HG03575 (cell line): ENCODE measurements around the gene NAALAD2.
"Not testable (repeated sequence)": the region's sequence is repeated elsewhere in the genome, so short reads cannot be mapped to it uniquely, and the experiment has no call there.

Source experiments
- ATAC-seq: cut with Tn5 transposase; IDR thresholded peaks from one replicate; pipeline ENCODE4 v1.9.1; 2021; ENCODE audit not compliant: unreplicated experiment, insufficient number of reproducible peaks, low FRiP score; ENCODE audit errors: extremely low read depth

NAALAD2 gene

DNA sequence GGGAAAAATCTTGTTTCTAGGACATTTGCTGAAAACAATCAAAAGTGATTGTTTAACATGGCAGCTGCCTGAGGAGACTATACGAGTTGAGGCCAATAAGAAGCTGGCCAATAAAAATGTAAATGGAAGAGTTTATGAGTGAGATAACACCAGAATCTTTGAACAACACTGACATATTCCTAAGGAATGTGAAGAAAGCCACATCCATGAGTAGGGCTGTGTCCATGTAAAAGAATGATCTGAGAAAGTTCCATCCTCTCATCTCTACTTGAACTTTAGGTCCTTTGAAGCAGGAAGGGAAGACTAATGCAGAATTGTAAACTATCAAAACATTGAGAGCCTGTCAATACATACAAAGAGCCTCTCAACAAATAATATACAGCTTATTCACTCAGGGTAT is 95.3 kb downstream of the NAALAD2 start:
- no peak for ATAC-seq

DNA sequence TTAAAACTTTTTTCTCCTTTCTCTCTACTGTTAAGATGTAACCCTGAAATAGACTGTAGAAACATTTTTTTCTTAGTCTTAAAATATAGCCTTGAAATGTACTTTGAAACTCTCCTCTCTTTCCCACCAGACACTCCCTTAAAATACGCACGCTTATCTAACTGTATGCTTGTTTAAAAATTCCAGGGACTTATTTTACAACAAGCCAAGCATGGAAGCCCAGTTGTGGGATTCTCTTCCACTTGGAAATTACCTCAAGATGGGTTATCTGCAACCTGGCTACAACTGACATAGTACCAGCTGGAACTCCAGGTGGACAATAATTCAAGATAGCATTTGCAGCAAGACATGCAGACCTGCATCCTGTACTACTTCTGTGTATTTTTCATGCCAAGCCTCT is 100.5 kb downstream of the NAALAD2 start:
- no peak for ATAC-seq

DNA sequence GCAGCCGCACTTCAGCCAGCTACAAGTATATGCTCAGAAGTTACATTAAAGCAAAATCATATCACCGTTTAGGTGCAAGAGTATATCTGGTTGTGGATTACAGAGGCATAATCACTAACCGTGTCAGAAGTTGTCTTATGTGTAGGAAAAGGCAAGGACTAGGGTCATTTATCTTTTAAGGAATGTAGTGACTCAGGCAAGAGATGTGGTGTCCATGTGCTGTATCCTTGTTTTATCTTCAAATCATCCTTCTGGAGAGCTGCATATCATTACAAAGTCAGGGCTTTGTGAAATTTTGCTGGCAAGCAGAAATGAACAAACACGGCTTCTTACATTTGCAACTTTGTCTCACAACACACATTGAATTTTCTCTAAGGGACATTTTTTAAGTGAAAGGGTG is 101.1 kb downstream of the NAALAD2 start:
- ATAC-seq: no peak

DNA sequence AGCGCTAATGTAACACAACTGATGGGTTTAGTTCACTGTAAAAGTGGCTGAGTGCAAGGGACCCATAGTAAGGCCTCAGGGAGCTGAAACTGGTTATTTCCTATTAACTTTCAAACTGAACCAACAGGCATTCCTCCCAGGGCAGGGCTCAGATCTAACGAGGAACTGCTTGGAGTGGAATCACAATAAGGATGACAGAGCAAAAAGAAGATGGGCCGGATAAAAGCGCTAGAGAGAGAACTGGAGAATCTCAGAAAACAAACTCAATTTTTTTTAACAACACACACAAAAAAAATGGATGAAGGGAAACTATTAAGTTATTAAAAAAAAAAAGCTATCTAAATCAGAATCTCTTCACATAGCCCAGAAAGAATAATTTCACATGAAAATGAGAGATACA is 102.5 kb downstream of the NAALAD2 start:
- ATAC-seq: no peak

DNA sequence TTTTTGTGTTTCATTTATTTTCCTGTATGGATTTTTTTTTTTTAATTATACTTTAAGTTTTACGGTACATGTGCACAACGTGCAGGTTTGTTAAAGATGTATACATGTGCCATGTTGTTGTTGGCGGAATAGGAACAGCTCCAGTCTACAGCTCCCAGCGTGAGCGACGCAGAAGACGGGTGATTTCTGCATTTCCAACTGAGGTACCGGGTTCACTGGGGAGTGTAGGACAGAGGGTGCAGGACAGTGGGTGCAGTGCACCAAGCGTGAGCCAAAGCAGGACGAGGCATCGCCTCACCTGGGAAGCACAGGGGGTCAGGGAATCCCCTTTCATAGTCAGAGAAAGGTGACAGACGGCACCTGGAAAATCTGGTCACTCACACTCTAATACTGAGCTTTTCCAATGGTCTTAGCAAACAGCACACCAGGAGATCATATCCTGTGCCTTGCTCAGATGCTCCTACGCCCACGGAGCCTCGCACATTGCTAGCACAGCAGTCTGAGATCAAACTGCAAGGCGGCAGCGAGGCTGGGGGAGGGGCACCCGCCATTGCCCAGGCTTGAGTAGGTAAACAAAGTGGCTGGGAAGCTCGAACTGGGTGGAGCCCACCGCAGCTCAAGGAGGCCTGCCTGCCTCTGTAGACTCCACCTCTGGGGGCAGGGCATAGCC is 105.6 kb downstream of the NAALAD2 start:
- ATAC-seq: not testable (repeated sequence)

DNA sequence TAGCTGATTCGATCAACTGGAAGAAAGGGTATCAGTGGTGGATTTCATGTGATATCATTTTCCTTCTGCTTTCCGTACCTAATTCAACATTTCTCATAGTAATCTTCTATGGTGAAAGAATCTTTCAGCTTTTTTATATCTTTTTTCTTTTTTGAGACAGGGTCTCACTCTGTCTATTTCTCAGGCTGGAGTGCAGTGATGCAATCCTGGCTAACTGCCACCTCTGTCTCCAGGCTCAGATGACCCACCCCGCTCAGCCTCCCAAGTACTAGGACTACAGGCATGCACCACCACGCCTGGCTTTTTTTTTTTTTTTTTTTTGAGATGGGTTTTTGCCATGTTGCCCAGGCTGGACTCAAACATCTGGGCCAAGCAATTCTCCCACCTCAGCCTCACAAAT is 107.0 kb downstream of the NAALAD2 start:
- ATAC-seq: no peak
